ENCODE results near the gene LPAR3.

The LPAR3 gene

DNA sequence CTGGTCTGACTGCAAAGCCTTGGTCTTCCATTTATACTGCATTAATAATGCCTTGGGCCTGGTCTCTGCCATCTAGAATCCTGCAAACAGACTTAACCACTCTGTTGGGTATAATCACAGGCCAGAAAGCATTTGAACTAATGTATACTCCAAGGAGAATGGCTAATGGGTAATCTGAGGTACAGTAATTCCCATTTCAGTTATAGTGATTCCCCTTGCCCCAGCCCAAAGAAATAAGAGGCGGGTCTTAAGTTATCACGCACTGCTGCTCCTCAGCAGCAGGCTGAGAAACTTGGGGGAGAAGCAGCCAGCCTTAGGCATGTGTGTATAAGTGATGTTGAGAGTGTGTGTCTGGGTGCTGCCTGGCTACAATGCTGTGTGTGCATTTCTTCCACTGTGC lies 2.4 kb downstream of the LPAR3 start:
- Histone ChIP-seq H3K4me3 (ENCODE audit: low read depth, low read length) (no peak overlapping the region), H3K9me3 (no peaks in the 10 kb centered on the region), H3K27me3 (no peaks in the 10 kb centered on the region), H3K4me1 (no peaks in the 10 kb centered on the region), H3K36me3 (no peaks in the 10 kb centered on the region)
- TF ChIP-seq, protein P1, sequence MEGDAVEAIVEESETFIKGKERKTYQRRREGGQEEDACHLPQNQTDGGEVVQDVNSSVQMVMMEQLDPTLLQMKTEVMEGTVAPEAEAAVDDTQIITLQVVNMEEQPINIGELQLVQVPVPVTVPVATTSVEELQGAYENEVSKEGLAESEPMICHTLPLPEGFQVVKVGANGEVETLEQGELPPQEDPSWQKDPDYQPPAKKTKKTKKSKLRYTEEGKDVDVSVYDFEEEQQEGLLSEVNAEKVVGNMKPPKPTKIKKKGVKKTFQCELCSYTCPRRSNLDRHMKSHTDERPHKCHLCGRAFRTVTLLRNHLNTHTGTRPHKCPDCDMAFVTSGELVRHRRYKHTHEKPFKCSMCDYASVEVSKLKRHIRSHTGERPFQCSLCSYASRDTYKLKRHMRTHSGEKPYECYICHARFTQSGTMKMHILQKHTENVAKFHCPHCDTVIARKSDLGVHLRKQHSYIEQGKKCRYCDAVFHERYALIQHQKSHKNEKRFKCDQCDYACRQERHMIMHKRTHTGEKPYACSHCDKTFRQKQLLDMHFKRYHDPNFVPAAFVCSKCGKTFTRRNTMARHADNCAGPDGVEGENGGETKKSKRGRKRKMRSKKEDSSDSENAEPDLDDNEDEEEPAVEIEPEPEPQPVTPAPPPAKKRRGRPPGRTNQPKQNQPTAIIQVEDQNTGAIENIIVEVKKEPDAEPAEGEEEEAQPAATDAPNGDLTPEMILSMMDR (IDR thresholded peaks at IDR 0.05; ENCODE audit: low read depth, low read length) = no peak
- no peak for DNase-seq

DNA sequence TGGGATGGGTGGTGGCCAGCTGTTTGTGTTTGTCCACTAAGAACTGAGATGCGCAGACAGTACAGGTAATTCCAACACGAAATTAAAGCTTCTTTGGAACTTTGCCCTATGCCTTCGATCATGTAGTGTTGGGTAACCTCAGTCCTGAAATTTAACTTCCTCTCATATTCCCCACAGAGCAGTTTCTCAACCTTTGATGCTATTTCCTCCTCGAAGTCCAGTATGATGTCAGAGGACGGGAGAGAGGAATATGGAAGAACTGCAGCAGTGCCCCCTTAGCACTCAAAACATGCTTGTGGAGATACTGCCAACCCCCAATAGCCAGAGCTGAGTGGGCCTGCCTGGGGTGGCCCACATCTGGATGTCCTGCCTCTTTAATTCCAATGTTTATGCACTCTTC lies 3.6 kb downstream of the LPAR3 start:
- DNase-seq = no peak
- Histone ChIP-seq H3K36me3 (no peaks in the 10 kb centered on the region), H3K4me1 (no peaks in the 10 kb centered on the region), H3K4me3 (ENCODE audit: low read depth, low read length) (no peak overlapping the region), H3K27me3 (no peaks in the 10 kb centered on the region), H3K9me3 (no peaks in the 10 kb centered on the region)
- TF ChIP-seq, protein P1 (IDR thresholded peaks at IDR 0.05; ENCODE audit: low read depth, low read length) = no peak

DNA sequence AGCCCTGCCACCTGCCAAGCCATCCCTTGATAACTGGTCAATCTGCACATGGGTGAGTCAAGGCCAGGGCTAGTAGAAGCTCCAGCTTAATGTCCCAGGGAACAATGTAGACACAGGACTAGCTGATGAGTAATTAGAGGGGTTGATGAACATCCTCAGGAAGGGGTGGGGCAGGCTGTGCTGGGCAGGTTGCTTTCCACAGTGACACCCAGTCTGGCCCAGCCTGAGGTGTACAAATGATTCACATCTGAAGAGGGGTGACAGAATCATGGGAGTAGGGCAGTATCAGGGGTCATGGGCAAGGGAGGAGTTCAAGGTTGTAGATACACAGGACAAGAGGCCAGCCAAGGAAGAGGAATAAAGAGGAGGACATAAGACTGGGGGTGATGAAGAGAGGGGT lies 4.3 kb downstream of the LPAR3 start:
- Histone ChIP-seq H3K27me3 (no peaks in the 10 kb centered on the region), H3K36me3 (no peaks in the 10 kb centered on the region), H3K4me3 (ENCODE audit: low read depth, low read length) (no peak overlapping the region), H3K9me3 (no peaks in the 10 kb centered on the region), H3K4me1 (no peaks in the 10 kb centered on the region)
- DNase-seq = no peak
- TF ChIP-seq, protein P1 (IDR thresholded peaks at IDR 0.05; ENCODE audit: low read depth, low read length) = no peak

DNA sequence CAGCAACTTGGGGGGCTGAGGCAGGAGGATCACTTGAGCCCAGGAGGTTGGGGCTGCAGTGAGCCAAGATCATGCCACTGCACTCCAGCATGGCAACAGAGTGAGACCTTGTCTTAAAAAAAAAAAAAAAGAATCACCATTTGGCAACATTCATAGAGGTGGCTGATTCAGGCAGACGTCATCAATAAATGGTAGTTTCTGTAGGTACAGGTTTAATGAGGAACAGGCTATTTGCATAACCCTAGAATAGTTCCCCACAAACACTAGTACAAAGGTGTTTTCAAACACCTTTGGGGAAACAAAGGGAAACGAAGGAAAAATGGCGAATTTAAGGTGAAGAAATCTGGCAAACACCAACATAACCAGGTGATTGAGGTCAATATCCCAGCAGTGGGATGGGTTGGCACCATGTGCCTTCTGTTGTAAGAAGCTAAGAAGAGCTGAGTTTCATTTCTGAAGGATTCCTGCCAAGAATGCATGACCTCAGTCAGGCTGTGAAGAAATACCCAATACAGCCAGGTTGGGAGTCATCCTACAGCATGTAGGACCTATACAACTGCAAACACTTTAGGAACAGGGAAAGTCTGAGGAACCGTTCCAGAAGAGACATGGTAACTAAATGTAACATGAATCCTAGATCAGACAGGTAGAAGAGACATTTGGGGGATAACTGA lies 5.6 kb downstream of the LPAR3 start:
- Histone ChIP-seq H3K9me3 (no peaks in the 10 kb centered on the region), H3K27me3 (no peaks in the 10 kb centered on the region), H3K4me1 (no peaks in the 10 kb centered on the region), H3K4me3 (ENCODE audit: low read depth, low read length) (no peak overlapping the region), H3K36me3 (no peaks in the 10 kb centered on the region)
- TF ChIP-seq, protein P1 (IDR thresholded peaks at IDR 0.05; ENCODE audit: low read depth, low read length) = no peak
- DNase-seq = no peak

DNA sequence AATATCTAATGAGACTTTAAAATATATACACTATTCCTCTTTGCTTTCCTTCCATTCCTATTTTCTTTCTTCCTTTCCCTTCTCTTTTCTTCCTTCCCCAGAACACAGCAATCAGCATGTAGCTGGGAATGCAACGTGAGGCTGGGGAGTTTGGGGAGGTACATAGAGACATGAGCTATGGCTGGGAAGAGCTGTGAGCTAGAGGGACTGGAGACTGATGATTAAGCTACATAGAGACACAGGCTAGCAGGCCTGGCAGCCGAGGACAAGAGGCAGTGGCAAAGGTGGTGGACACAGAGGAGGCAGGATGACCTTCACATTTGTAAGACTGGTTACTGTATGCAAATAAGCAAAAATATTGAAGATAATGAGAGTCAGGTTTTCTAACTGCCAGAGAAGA lies 7.5 kb downstream of the LPAR3 start:
- no peaks in the 10 kb centered on the region for H3K36me3 ChIP-seq
- no peak for DNase-seq
- no peaks in the 10 kb centered on the region for H3K9me3 ChIP-seq
- no peaks in the 10 kb centered on the region for H3K27me3 ChIP-seq
- TF ChIP-seq, protein P1 (IDR thresholded peaks at IDR 0.05; ENCODE audit: low read depth, low read length) = no peak
- no peaks in the 10 kb centered on the region for H3K4me1 ChIP-seq
- H3K4me3 ChIP-seq (ENCODE audit: low read depth, low read length) = no peak overlapping the region

DNA sequence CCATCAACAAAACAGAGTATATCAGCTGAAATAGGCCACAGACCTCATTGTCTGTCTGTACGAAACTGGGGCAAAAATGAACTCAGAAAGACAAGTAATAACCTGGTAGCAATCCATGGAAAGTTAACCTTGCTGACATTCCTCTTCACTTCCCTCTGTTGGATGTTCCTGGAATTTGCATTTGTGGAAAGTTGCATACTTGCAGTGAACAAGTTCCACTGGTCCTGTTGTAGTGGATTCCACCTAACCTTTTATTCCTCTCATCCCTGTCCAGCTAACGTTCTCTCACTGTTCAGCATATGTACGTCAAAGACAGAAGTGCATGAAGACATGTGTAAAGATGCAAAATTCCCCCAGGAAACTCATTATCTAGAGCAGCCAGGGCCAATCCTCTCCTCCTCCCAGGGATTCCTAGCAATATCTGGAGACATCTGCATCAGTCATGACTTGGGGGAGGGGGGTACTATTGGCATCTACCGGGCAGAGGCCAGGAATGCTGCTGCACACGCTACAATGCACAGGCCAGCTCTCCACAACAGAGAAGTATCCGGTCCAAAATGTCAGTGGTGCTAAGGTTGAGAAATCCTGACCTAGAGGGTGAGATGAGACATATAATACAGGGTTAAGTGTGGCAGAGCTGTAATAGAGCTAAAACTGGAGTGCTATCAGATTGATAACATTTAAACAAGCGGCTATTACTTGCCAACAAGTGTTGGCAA lies 8.2 kb downstream of the LPAR3 start:
- DNase-seq = no peak
- no peaks in the 10 kb centered on the region for H3K36me3 ChIP-seq
- no peaks in the 10 kb centered on the region for H3K9me3 ChIP-seq
- no peaks in the 10 kb centered on the region for H3K27me3 ChIP-seq
- TF ChIP-seq, protein P1 (IDR thresholded peaks at IDR 0.05; ENCODE audit: low read depth, low read length) = 0 out of 2 replicates have a peak, but pooled peaks have one; percentile 10
- H3K4me1 ChIP-seq = no peaks in the 10 kb centered on the region
- no peak overlapping the region for H3K4me3 ChIP-seq (ENCODE audit: low read depth, low read length)
